DND-41 (cell line): ENCODE data around the gene FBP1.

Source experiments
- ATAC-seq: fragments of 200-7000 bp; cut with Tn5 transposase; 3 replicates; pipeline ENCODE4 v1.9.1; 2021; ENCODE audit warnings: low read depth; ENCODE audit not compliant: insufficient read depth
- DNase-seq: peaks from one replicate; pipeline ENCODE4 v3.0.0-alpha.2; 2020
- H2AFZ ChIP-seq: 2 replicates; pipeline ENCODE4 v1.6.0; 2012; ENCODE audit warnings: low read depth, low read length
- H3K27ac ChIP-seq: 2 replicates; pipeline ENCODE4 v1.5.1; 2012; ENCODE audit warnings: low read length, inconsistent platforms
- H3K27me3 ChIP-seq: fragments of 200-600 bp; sonication (generic); 2 replicates; pipeline ENCODE4 v1.6.0; 2012; ENCODE audit warnings: low read length, mild to moderate bottlenecking, inconsistent platforms; ENCODE audit not compliant: insufficient read depth, poor library complexity
- H3K36me3 ChIP-seq: 2 replicates; pipeline ENCODE4 v1.5.1; 2012; ENCODE audit warnings: low read length, inconsistent platforms; ENCODE audit not compliant: insufficient read depth
- H3K4me1 ChIP-seq: 2 replicates; pipeline ENCODE4 v1.5.1; 2012; ENCODE audit warnings: mild to moderate bottlenecking, low read length; ENCODE audit not compliant: insufficient read depth
- H3K4me2 ChIP-seq: 2 replicates; pipeline ENCODE4 v1.6.0; 2012; ENCODE audit warnings: mild to moderate bottlenecking, moderate library complexity, low read length, inconsistent platforms; ENCODE audit not compliant: insufficient read depth
- H3K4me3 ChIP-seq, 2 experiments: fragments of 200-600 bp in 1 of 2; shearing (Covaris generic) in 1 of 2; 2 replicates each; pipeline ENCODE4 v1.5.1; 2012 to 2016; ENCODE audit warnings: inconsistent platforms in 2 of 2, low read length in 2 of 2, mild to moderate bottlenecking in 2 of 2, low read depth in 1 of 2, moderate library complexity in 1 of 2
- H3K79me2 ChIP-seq: 2 replicates; pipeline ENCODE4 v1.6.0; 2012; ENCODE audit warnings: low read length, inconsistent platforms; ENCODE audit not compliant: insufficient read depth
- H3K9ac ChIP-seq: 2 replicates; pipeline ENCODE4 v1.6.0; 2012; ENCODE audit warnings: low read depth, mild to moderate bottlenecking, inconsistent platforms, low read length, moderate library complexity
- H3K9me3 ChIP-seq: 2 replicates; pipeline ENCODE4 v1.5.1; 2012; ENCODE audit warnings: low read length, moderate library complexity, mild to moderate bottlenecking, inconsistent platforms; ENCODE audit not compliant: insufficient read depth, severe bottlenecking
- H4K20me1 ChIP-seq: 2 replicates; pipeline ENCODE4 v1.6.0; 2012; ENCODE audit warnings: low read length; ENCODE audit not compliant: insufficient read depth
- EZH2 ChIP-seq: IDR thresholded peaks from 3 replicates; pipeline ENCODE4 v1.6.1; 2012; ENCODE audit warnings: borderline replicate concordance, low read depth, mild to moderate bottlenecking, moderate library complexity, low read length, inconsistent platforms; ENCODE audit not compliant: severe bottlenecking
- TF ChIP-seq, protein P1 (sequence below): IDR thresholded peaks from 2 replicates; pipeline ENCODE4 v1.5.1; 2012; ENCODE audit warnings: borderline replicate concordance, low read length, moderate library complexity, mild to moderate bottlenecking; ENCODE audit not compliant: poor library complexity, severe bottlenecking; ENCODE audit errors: extremely low read depth

The FBP1 gene

GRCh38 chr9:94656200-94656599 is 16.9 kb upstream of the FBP1 start:
- ATAC-seq (peak; percentile 98), DNase-seq (peak; percentile 48)
- peak overlapping the region in 1 of 2 experiments; percentile 43; a peak in 2 of 4 replicates for H3K4me3 ChIP-seq
- H3K4me1 ChIP-seq: peaks cover 19% of the 10 kb centered on the region
- H3K27ac ChIP-seq: no peak overlapping the region
- H3K79me2 ChIP-seq: no peaks in the 10 kb centered on the region
- peaks cover 16% of the 10 kb centered on the region for H3K27me3 ChIP-seq
- H3K4me2 ChIP-seq: peak overlapping the region; percentile 63
- no peaks in the 10 kb centered on the region for H3K9me3 ChIP-seq
- H4K20me1 ChIP-seq: no peaks in the 10 kb centered on the region
- H3K36me3 ChIP-seq: no peaks in the 10 kb centered on the region
- H3K9ac ChIP-seq: peak overlapping the region; percentile 24
- peak overlapping the region; percentile 62 for H2AFZ ChIP-seq
- TF ChIP-seq EZH2: no peak
- TF ChIP-seq, protein P1, sequence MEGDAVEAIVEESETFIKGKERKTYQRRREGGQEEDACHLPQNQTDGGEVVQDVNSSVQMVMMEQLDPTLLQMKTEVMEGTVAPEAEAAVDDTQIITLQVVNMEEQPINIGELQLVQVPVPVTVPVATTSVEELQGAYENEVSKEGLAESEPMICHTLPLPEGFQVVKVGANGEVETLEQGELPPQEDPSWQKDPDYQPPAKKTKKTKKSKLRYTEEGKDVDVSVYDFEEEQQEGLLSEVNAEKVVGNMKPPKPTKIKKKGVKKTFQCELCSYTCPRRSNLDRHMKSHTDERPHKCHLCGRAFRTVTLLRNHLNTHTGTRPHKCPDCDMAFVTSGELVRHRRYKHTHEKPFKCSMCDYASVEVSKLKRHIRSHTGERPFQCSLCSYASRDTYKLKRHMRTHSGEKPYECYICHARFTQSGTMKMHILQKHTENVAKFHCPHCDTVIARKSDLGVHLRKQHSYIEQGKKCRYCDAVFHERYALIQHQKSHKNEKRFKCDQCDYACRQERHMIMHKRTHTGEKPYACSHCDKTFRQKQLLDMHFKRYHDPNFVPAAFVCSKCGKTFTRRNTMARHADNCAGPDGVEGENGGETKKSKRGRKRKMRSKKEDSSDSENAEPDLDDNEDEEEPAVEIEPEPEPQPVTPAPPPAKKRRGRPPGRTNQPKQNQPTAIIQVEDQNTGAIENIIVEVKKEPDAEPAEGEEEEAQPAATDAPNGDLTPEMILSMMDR: no peak

GRCh38 chr9:94655739-94656138 is 16.4 kb upstream of the FBP1 start:
- DNase-seq: peak; percentile 5
- Histone ChIP-seq H3K4me3 (peak overlapping the region in 1 of 2 experiments; percentile 43; a peak in 2 of 4 replicates), H3K9ac (peak overlapping the region; percentile 24; the same call in 1 of the 2 replicates), H3K79me2 (no peaks in the 10 kb centered on the region), H3K36me3 (no peaks in the 10 kb centered on the region), H3K4me2 (peak overlapping the region; percentile 63), H2AFZ (peak overlapping the region; percentile 62), H3K27me3 (peaks cover 16% of the 10 kb centered on the region), H3K9me3 (no peaks in the 10 kb centered on the region), H3K27ac (no peak overlapping the region), H4K20me1 (no peaks in the 10 kb centered on the region), H3K4me1 (peaks cover 19% of the 10 kb centered on the region)
- ATAC-seq: peak; percentile 59; the same call in 2 of the 3 replicates
- TF ChIP-seq, protein P1: no peak
- TF ChIP-seq EZH2: no peak

DNA sequence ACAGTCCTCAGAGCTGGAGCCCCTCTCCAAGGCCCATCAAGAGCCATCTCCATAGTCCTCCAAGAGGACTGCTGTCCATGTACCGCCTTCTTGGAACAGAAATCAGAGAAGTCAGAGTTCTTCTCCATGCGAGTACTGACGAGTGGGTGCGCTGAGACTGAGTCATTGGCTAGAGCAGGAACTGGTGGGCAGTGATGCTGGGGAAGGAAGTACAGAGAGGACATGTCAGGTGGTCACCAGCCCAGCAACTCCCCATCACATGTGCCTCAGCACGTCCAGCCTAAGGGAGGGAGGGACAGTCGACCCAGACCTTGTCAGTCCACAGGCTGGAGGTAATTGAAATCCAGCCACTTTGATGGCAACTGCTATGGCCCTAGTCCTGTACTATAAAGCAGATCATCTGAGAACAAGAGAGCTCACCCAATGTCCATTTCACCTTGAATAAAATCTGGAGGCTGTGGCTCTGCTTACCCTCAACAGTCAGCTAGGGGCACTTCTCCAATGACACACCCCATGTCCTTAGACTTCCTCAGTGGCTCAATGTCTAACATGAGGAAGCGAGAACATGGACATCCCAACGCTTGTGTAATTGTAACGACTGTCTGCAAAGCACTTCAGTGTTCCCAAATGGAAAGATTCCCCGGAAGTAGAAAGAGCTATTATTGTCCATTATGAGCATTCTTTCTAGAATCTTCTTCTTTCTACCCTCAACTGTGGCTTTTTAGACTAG is 15.0 kb upstream of the FBP1 start:
- TF ChIP-seq EZH2: no peak
- TF ChIP-seq, protein P1: no peak
- no peaks in the 10 kb centered on the region for H4K20me1 ChIP-seq
- no peak overlapping the region for H3K4me3 ChIP-seq
- no peak overlapping the region for H3K27ac ChIP-seq
- no peak for DNase-seq
- no peak overlapping the region for H3K4me2 ChIP-seq
- H3K27me3 ChIP-seq: peaks cover 16% of the 10 kb centered on the region
- no peak overlapping the region for H2AFZ ChIP-seq
- no peak overlapping the region for H3K9ac ChIP-seq
- no peaks in the 10 kb centered on the region for H3K36me3 ChIP-seq
- H3K79me2 ChIP-seq: no peaks in the 10 kb centered on the region
- peaks cover 19% of the 10 kb centered on the region for H3K4me1 ChIP-seq
- no peaks in the 10 kb centered on the region for H3K9me3 ChIP-seq
- no peak for ATAC-seq
